CD4-positive, alpha-beta T cell treated with Interleukin-15 for 1 hour (primary cell): ENCODE measurements around the gene BLCAP.
"Not testable (repeated sequence)": the region's sequence is repeated elsewhere in the genome, so short reads cannot be mapped to it uniquely, and the experiment has no call there.

Experiments
- DNase-seq: peaks from one replicate; pipeline ENCODE4 v3.0.0-alpha.2; 2020

BLCAP gene

GRCh38 chr20:37513779-37514359 lies 13.8 kb downstream of the BLCAP start:
- no peak for DNase-seq

GRCh38 chr20:37511610-37512275 lies 15.9 kb downstream of the BLCAP start:
- DNase-seq: no peak

DNA sequence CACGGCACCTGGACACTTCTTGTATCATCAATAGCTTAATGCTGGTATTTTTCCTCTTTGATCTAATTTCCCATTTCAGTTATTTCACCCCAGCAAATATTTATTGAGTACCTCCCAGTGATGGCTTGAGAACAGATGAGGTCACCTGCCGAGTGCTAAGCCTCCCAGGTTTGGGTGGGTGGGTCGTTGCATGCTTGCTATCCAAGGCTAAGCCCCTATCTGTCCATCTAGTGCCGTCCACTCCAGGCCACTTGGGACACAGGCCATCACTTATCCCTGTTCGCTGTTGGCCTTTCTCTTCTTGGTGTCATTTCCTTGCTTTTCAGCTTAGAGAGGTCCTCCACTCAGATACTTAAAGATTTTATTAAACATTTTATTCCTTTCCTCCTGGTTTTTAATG lies 17.4 kb downstream of the BLCAP start:
- DNase-seq: no peak

- DNase-seq: no peak
These were observed 21.4 kb downstream of the BLCAP start for GRCh38 chr20:37506152-37506725.

GRCh38 chr20:37505263-37506151 lies 22.2 kb downstream of the BLCAP start:
- no peak for DNase-seq

DNA sequence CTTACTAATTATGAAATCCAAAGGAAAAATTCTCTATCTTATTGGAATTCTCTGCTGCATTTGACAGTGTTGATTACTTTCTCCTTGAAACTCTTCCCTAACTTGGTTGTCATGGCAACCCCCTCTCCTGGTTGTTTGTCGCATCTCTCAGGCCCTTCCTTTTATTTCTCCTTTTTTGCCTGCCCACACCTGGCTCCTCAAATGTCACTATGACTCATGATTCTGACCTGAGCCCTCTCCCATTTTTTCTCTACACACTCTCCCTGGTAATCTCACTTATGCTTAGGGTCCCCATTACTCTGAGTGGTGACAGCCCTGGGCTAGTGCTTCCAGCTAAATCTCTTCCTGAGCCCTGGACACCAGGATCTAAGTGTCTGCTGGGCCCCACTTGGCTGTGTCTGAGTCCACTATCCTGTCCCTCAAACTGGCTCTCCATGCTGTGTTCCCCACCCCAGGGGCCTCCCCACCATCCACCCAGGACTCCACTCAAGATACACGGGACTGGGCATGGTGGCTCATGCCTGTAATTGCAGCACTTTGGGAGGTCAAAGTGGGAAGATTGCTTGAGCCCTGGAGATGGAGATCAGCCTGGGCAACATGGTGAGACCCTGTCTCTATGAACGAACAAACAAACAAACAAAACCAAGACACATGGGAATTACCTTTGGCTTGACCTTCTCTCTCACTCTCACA lies 23.1 kb downstream of the BLCAP start:
- no peak for DNase-seq

- no peak for DNase-seq
These were observed 24.3 kb downstream of the BLCAP start for GRCh38 chr20:37503256-37503927.

DNA sequence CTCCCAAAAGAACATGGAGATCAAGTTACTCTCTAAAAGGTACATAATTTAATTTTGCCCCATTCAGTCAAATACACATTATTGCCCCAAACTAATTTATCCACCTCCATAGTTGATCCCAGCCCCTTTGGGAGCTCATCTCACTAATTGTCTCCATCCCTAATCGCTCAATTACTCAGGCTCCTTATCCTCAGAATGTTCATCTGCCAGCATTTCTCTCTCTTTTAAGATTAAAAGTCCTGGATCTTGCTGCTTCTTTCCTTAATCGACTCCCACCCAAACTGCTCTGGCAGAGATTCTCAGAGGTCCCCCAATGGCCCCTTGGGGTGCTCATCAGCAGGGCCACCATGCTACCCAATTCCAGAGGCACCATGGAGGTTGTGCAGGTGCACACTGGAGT lies 25.0 kb downstream of the BLCAP start:
- DNase-seq: no peak

DNA sequence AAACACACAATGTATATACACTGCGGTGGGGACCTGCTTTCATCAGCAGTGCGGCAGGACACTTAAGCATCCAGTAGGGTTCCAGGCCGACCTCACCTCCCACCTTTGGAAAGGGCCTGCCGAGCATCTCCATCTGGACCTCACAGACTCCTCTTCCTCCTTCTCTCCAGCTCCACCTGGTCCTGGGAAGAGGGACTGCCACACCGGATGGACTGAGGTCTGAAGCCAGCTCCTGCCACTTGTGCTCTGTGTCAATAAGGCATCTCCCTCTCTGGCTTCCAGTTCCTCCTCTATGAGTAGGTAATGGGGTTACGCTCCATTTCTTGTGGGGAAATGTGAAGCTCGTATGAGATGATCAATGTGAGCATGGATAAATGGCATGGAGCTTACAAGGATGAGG lies 25.7 kb downstream of the BLCAP start:
- DNase-seq: no peak

DNA sequence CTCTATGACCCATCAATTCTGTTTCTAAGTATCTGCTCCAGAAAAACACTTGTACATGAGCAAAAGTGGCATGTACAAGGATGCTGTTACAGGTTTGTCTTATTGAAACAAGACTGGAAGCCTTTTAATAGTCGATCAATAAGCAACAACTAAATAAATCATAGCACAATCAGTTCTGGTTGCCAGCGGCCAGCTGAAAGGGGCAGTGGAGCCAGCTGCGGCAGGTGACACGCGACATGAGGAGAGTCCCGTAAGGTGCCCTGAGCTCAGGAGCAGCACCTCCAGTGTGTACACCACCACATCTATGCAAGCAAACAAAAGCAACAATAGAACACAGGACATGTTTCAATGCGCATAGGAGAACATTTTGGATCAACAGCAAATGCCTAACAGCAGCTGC lies 27.4 kb downstream of the BLCAP start:
- no peak for DNase-seq

GRCh38 chr20:37498066-37498665 lies 29.5 kb downstream of the BLCAP start:
- no peak for DNase-seq

- DNase-seq: no peak
These were observed 32.9 kb downstream of the BLCAP start for GRCh38 chr20:37494796-37495195.

- DNase-seq: no peak
These were observed 33.4 kb downstream of the BLCAP start for GRCh38 chr20:37494301-37494700.

DNA sequence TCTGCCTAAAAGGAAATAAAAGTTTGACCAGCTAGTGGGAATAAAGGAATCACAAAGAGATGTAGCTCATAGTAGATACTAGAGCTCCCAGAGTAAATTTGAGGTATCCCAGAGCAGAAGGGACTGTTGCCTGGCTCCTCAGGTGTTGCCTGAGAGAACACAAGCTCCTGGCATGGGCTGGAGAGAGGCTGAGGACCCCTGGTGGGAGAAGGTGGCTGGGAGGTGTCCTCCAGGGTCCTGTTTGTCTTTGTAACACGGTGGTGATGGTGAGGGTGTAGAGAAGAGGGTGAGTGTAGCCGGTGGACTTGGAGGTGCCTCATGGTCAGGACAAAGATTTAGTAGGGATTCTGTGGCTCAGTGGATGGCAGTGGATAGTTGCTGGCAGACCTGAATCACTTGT lies 34.7 kb downstream of the BLCAP start:
- no peak for DNase-seq

GRCh38 chr20:37492096-37492625 lies 35.5 kb downstream of the BLCAP start:
- no peak for DNase-seq

- no peak for DNase-seq
These were observed 36.9 kb downstream of the BLCAP start for GRCh38 chr20:37490663-37491350.

- not testable (repeated sequence) for DNase-seq
These were observed 41.5 kb downstream of the BLCAP start for GRCh38 chr20:37486209-37486608.

GRCh38 chr20:37484331-37484730 lies 43.3 kb downstream of the BLCAP start:
- no peak for DNase-seq

GRCh38 chr20:37481610-37482009 lies 46.1 kb downstream of the BLCAP start:
- DNase-seq: no peak

DNA sequence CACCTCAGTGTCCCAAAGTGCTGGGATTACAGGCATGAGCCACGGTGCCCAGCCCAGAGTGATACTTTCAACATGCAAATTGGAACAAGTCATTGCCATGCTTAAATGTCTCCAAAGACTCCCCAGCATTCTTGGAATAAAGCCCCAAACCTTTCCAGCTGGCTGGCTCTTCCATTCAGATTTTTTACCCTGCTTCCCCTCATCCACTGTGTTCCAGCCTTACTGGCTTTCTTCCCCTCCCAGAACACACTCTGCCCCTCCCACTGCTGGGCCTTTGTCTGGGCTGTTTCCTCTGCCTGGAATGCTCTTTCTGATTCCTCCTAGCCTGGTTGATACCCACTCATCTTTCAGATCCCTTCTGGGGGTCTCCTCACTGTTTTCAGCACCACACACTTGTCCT lies 46.8 kb downstream of the BLCAP start:
- no peak for DNase-seq
